ENCODE results near the gene EPHA1.
"Not testable (repeated sequence)": the region's sequence is repeated elsewhere in the genome, so short reads cannot be mapped to it uniquely, and the experiment has no call there.

Gene EPHA1

GRCh38 chr7:143415209-143415608 lies 6.6 kb upstream of the EPHA1 start:
- not testable (repeated sequence) for H3K36me3 ChIP-seq (ENCODE audit: control insufficient read depth in 1 of 2, insufficient read depth in 2 of 2, low read length in 2 of 2); H3K27me3 ChIP-seq (ENCODE audit: low read depth, low read length); H3K9me3 ChIP-seq (ENCODE audit: control insufficient read depth in 1 of 2, low read length in 2 of 2); H3K4me3 ChIP-seq (ENCODE audit: low read depth in 1 of 2, low read length in 2 of 2); H3K4me1 ChIP-seq (ENCODE audit: control insufficient read depth in 1 of 2, insufficient read depth in 2 of 2, low read length in 2 of 2); H3K27ac ChIP-seq (ENCODE audit: low read length)

DNA sequence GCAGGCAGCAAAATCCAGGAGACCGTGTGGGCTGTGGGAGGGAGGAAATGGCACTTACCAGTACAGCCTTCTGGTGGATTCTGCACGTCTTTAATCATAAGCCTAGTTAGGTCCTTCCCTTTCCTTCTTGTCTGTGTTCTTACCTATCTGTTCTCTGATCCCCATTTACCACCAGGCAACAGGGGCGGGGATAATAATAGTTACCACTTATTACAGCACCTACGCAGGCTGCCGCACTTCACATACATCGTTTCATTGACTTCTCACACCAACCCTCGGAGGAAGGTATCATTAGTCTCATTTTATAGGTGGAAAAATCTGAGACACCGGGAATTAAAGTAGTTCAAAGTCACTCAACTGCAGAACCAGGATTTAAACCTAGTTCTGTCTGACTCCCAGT lies 4.5 kb upstream of the EPHA1 start:
- H3K36me3 ChIP-seq (ENCODE audit: control insufficient read depth in 1 of 2, insufficient read depth in 2 of 2, low read length in 2 of 2) = no peaks in the 10 kb centered on the region
- no peak overlapping the region for H3K27ac ChIP-seq (ENCODE audit: low read length)
- no peaks in the 10 kb centered on the region for H3K9me3 ChIP-seq (ENCODE audit: control insufficient read depth in 1 of 2, low read length in 2 of 2)
- no peaks in the 10 kb centered on the region for H3K27me3 ChIP-seq (ENCODE audit: low read depth, low read length)
- peaks cover 6 to 7% of the 10 kb centered on the region in 2 donors for H3K4me1 ChIP-seq (ENCODE audit: control insufficient read depth in 1 of 2, insufficient read depth in 2 of 2, low read length in 2 of 2)
- no peak overlapping the region for H3K4me3 ChIP-seq (ENCODE audit: low read depth in 1 of 2, low read length in 2 of 2)

DNA sequence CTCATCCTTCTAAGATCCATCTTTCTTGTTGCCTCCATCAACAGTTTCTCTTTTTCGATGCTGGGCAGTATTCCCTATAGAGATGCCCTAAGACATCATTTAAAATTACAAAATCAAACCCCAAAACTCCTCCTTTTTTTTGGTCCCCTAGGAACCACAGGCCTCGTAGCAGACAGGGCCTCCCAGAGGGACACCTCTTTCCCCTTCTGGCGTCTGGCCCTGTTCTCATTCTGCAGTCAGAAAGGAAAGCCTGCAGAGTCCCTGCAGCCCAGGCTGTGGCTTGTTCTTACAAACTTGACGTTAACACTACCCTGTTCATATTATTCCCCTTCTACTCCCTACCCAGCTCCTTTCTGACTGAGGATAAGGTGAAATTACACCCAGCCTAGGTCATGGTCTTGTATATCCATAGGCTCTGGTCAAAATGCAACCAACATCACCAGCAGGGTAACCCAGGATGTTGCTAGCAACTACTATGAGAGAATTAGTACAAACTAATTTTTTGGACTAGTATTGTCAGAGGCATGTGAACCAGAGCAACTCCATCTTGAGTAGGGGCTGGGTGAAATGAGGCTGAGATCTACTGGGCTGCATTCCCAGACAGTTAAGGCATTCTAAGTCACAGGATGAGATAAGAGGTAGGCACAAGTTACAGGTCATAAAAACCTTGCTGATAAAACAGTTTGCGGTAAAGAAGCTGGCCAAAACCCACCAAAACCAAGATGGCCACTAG lies 3.5 kb upstream of the EPHA1 start:
- Histone ChIP-seq H3K4me3 (ENCODE audit: low read depth in 1 of 2, low read length in 2 of 2) (no peak overlapping the region), H3K27me3 (ENCODE audit: low read depth, low read length) (no peaks in the 10 kb centered on the region), H3K4me1 (ENCODE audit: control insufficient read depth in 1 of 2, insufficient read depth in 2 of 2, low read length in 2 of 2) (peaks cover 6 to 15% of the 10 kb centered on the region in 2 donors), H3K9me3 (ENCODE audit: control insufficient read depth in 1 of 2, low read length in 2 of 2) (no peaks in the 10 kb centered on the region), H3K36me3 (ENCODE audit: control insufficient read depth in 1 of 2, insufficient read depth in 2 of 2, low read length in 2 of 2) (no peaks in the 10 kb centered on the region), H3K27ac (ENCODE audit: low read length) (no peak overlapping the region)

- Histone ChIP-seq H3K27me3 (ENCODE audit: low read depth, low read length) (no peaks in the 10 kb centered on the region), H3K27ac (ENCODE audit: low read length) (no peak overlapping the region), H3K4me3 (ENCODE audit: low read depth in 1 of 2, low read length in 2 of 2) (no peak overlapping the region), H3K4me1 (ENCODE audit: control insufficient read depth in 1 of 2, insufficient read depth in 2 of 2, low read length in 2 of 2) (peaks cover 6 to 19% of the 10 kb centered on the region in 2 donors), H3K9me3 (ENCODE audit: control insufficient read depth in 1 of 2, low read length in 2 of 2) (no peaks in the 10 kb centered on the region), H3K36me3 (ENCODE audit: control insufficient read depth in 1 of 2, insufficient read depth in 2 of 2, low read length in 2 of 2) (no peaks in the 10 kb centered on the region)
These were observed 1.9 kb upstream of the EPHA1 start for GRCh38 chr7:143410521-143411004.

GRCh38 chr7:143408252-143408685 lies 387 bp downstream of the EPHA1 start:
- Histone ChIP-seq H3K4me1 (ENCODE audit: control insufficient read depth in 1 of 2, insufficient read depth in 2 of 2, low read length in 2 of 2) (peaks cover 6 to 19% of the 10 kb centered on the region in 2 donors), H3K27ac (ENCODE audit: low read length) (peak overlapping the region; percentile 57), H3K9me3 (ENCODE audit: control insufficient read depth in 1 of 2, low read length in 2 of 2) (no peaks in the 10 kb centered on the region), H3K36me3 (ENCODE audit: control insufficient read depth in 1 of 2, insufficient read depth in 2 of 2, low read length in 2 of 2) (no peaks in the 10 kb centered on the region), H3K4me3 (ENCODE audit: low read depth in 1 of 2, low read length in 2 of 2) (peak overlapping the region in 1 of 2 donors; percentile 44), H3K27me3 (ENCODE audit: low read depth, low read length) (no peaks in the 10 kb centered on the region)

DNA sequence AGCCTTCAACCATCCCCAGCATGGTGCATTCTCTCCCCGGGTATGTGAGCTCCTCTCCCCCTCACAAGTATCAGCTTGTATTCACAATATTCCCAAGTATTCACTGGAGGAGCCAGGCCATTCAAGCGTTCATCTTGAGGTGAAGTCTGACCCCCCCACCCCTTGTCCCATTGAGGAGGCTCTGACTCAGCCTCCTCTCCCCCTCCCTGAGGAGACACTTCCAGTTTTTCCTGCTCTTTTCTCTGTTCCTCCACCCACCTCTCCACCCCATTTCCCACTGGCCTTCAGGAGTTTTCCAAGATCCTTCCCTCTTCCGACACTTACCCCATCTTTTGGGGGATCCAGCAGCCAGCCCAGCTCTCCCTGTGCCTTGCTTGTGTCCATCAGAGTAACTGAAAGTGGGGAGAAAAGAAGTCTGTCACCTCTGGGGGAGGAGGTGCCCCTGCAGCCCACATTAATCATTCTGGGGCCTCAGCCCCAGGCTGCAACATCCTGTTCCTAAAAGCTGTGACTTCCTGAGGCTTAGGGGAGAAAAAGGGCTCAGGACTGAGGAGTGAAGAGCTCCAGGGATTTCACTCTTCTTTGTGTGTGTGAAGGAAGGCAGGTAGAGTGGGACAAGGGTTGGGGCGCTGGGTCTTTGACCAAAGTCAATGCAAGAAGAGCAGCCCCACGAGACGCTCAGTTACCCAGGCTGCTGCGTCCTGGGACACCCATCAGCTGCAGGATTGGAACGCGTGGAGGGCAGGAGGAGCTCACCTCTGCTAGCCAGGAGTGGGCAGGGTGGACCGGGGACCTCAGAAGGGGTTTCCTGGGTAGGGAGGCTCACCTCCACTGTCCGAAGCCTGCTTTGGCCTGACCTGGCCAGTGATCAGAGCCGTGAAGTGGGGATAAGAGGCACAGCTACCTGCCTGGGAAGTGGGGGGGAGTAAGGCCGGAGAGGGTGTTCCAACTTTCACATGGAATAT lies 1.1 kb downstream of the EPHA1 start:
- peaks cover 6 to 19% of the 10 kb centered on the region in 2 donors for H3K4me1 ChIP-seq (ENCODE audit: control insufficient read depth in 1 of 2, insufficient read depth in 2 of 2, low read length in 2 of 2)
- no peaks in the 10 kb centered on the region for H3K36me3 ChIP-seq (ENCODE audit: control insufficient read depth in 1 of 2, insufficient read depth in 2 of 2, low read length in 2 of 2)
- H3K27ac ChIP-seq (ENCODE audit: low read length) = peak overlapping the region; percentile 57
- no peaks in the 10 kb centered on the region for H3K9me3 ChIP-seq (ENCODE audit: control insufficient read depth in 1 of 2, low read length in 2 of 2)
- peak overlapping the region; percentile 3 to 44 for H3K4me3 ChIP-seq (ENCODE audit: low read depth in 1 of 2, low read length in 2 of 2)
- H3K27me3 ChIP-seq (ENCODE audit: low read depth, low read length) = no peaks in the 10 kb centered on the region

DNA sequence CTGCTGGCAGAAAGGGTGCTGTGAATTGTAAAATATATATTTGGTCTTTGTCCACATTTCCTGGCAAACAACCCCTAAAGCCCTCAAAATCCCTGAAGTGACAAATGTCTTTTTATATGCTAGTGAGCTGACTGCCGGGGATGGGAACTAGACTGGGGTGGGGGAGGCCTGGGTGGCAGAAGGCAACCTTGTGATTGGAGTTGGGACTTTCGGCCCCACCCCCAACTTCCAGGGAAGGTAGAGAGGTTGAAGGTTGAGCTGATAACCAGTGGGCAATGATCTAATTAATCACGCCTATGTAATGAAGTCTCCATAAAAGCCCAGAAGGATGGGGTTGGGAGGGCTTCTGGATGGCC lies 2.7 kb downstream of the EPHA1 start:
- no peaks in the 10 kb centered on the region for H3K36me3 ChIP-seq (ENCODE audit: control insufficient read depth in 1 of 2, insufficient read depth in 2 of 2, low read length in 2 of 2)
- H3K27me3 ChIP-seq (ENCODE audit: low read depth, low read length) = no peaks in the 10 kb centered on the region
- no peaks in the 10 kb centered on the region for H3K9me3 ChIP-seq (ENCODE audit: control insufficient read depth in 1 of 2, low read length in 2 of 2)
- no peak overlapping the region for H3K27ac ChIP-seq (ENCODE audit: low read length)
- H3K4me1 ChIP-seq (ENCODE audit: control insufficient read depth in 1 of 2, insufficient read depth in 2 of 2, low read length in 2 of 2) = peaks cover 6 to 19% of the 10 kb centered on the region in 2 donors
- H3K4me3 ChIP-seq (ENCODE audit: low read depth in 1 of 2, low read length in 2 of 2) = no peak overlapping the region

DNA sequence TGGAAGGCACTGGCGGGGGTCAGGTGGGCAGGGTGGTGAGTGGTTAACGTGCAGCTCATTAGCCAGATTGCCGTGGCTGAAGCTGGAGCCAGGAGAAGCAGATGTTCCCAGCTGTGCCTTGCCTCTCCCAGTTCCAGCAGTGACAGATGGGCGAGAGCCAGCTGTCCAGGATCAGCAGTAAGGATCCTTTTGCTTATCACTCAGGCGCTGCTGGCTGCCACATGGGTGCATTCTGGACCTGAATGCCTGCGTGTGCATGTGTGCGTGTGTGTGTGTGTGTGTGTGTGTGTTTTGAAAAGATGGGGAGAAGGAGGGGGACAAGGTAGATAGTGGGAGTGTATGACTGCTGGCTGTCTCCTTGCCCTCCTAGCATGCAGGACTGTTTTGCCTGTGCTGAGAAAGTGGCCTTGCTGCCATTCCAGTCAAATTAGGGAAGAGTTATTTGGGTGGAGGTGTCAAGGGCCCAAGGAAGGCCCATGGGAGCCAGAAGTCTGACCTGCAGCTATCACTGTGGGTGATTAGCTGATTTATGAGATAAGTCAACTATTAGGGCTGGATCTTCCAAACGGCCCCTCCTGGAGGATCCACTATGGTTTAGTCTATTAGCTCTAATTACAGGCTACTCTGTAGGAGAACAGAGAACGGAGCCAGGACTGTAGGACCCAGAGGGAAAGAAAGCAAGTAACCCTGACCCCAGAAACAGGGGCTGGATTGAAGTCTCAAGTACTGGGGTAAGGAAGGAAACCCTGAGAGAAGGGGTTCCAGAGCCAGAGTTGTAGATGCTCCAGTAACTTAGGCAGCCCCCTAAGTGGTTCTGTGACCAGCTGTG lies 3.3 kb downstream of the EPHA1 start:
- H3K4me3 ChIP-seq (ENCODE audit: low read depth in 1 of 2, low read length in 2 of 2) = no peak overlapping the region
- no peaks in the 10 kb centered on the region for H3K36me3 ChIP-seq (ENCODE audit: control insufficient read depth in 1 of 2, insufficient read depth in 2 of 2, low read length in 2 of 2)
- H3K27ac ChIP-seq (ENCODE audit: low read length) = no peak overlapping the region
- peaks cover 6 to 19% of the 10 kb centered on the region in 2 donors for H3K4me1 ChIP-seq (ENCODE audit: control insufficient read depth in 1 of 2, insufficient read depth in 2 of 2, low read length in 2 of 2)
- no peaks in the 10 kb centered on the region for H3K9me3 ChIP-seq (ENCODE audit: control insufficient read depth in 1 of 2, low read length in 2 of 2)
- H3K27me3 ChIP-seq (ENCODE audit: low read depth, low read length) = no peaks in the 10 kb centered on the region

GRCh38 chr7:143402233-143402632 lies 6.4 kb downstream of the EPHA1 start:
- H3K27ac ChIP-seq (ENCODE audit: low read length); H3K27me3 ChIP-seq (ENCODE audit: low read depth, low read length); H3K4me1 ChIP-seq (ENCODE audit: control insufficient read depth in 1 of 2, insufficient read depth in 2 of 2, low read length in 2 of 2); H3K9me3 ChIP-seq (ENCODE audit: control insufficient read depth in 1 of 2, low read length in 2 of 2); H3K4me3 ChIP-seq (ENCODE audit: low read depth in 1 of 2, low read length in 2 of 2); H3K36me3 ChIP-seq (ENCODE audit: control insufficient read depth in 1 of 2, insufficient read depth in 2 of 2, low read length in 2 of 2): not testable (repeated sequence)

GRCh38 chr7:143401265-143401664 lies 7.4 kb downstream of the EPHA1 start:
- Histone ChIP-seq H3K27me3 (ENCODE audit: low read depth, low read length) (no peaks in the 10 kb centered on the region), H3K4me1 (ENCODE audit: control insufficient read depth in 1 of 2, insufficient read depth in 2 of 2, low read length in 2 of 2) (no peaks in the 10 kb centered on the region), H3K9me3 (ENCODE audit: control insufficient read depth in 1 of 2, low read length in 2 of 2) (no peaks in the 10 kb centered on the region), H3K36me3 (ENCODE audit: control insufficient read depth in 1 of 2, insufficient read depth in 2 of 2, low read length in 2 of 2) (no peaks in the 10 kb centered on the region), H3K27ac (ENCODE audit: low read length) (no peak overlapping the region), H3K4me3 (ENCODE audit: low read depth in 1 of 2, low read length in 2 of 2) (no peak overlapping the region)

- H3K27ac ChIP-seq (ENCODE audit: low read length) = no peak overlapping the region
- H3K27me3 ChIP-seq (ENCODE audit: low read depth, low read length) = no peaks in the 10 kb centered on the region
- no peak overlapping the region for H3K4me3 ChIP-seq (ENCODE audit: low read depth in 1 of 2, low read length in 2 of 2)
- no peaks in the 10 kb centered on the region for H3K9me3 ChIP-seq (ENCODE audit: control insufficient read depth in 1 of 2, low read length in 2 of 2)
- H3K4me1 ChIP-seq (ENCODE audit: control insufficient read depth in 1 of 2, insufficient read depth in 2 of 2, low read length in 2 of 2) = peaks cover 5 to 7% of the 10 kb centered on the region in 2 donors
- no peaks in the 10 kb centered on the region for H3K36me3 ChIP-seq (ENCODE audit: control insufficient read depth in 1 of 2, insufficient read depth in 2 of 2, low read length in 2 of 2)
These were observed 9.0 kb downstream of the EPHA1 start for GRCh38 chr7:143399642-143400041.

All from muscle layer of duodenum (tissue), 2 donors.